OCI-M1 (cell line): ENCODE measurements around the gene WDR33.
"Not testable (repeated sequence)": the region's sequence is repeated elsewhere in the genome, so short reads cannot be mapped to it uniquely, and the experiment has no call there.

Experiments
- DNase-seq: peaks from one replicate; lab custom pipeline; 2025; lab: John Stamatoyannopoulos, UW

Gene WDR33

DNA sequence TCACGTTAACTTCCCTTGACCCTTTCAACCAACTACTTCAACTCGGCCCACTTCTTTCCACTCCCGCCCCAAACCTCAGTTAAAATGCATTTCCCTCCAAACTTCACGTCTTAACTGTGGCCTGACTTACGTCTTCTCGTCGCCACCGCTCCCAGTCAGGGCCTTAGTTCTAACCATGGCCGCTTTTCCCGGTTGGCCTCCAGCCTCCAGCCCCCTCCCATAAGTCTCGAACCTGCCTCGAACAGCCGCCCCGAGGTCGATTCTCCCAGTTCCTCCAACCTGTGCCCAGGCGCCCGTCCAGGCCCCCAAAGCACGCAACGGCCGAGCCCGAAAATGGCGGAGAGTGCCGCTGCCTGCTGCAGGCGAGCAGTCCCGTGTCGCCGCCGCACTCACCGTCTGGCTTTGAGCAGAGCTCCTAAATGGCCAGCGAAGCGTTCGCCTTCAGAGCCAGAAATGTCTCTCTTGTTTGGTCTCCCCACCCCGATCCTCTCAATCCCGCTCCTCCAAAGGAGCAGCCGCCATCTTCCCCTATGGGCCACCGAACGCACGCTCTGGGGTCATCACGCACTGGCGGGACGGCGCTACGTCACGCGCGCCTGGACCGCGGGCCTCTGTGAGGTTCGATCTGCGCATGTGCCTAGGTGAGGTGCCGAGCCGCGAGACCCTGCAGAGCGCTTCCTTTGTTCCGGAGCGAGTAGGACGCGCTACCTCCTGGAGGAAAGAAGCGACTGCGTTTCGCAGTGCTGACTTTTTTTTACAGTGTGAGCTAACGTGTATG is at the start of gene WDR33:
Gene WDR33, minus strand, starts transcription at position 553 of the 778 bp plus-strand sequence. CDS start 40,190 bp downstream, outside the sequence.
- DNase-seq, result peak; percentile 97

GRCh38 chr2:127860130-127860529 is 49.2 kb upstream of the WDR33 start:
- no peak for DNase-seq

DNA sequence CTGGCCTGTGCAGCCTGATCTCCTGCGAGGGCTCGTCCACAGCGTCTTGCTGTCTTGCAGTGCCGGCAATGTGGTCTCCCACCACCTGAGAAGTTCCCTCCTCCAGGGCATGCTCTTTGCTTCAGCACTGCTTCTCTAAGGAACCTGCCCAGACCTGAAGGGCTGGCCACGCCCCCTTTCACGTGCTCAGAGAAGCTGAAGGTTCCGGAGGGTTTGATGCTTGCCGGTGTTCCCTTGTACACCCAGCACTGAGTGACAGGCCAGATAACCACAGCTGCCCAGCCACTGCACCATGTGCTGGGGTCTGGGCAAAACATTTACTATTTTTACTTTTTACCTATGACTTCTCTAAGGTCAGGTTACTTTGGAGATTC is 48.7 kb upstream of the WDR33 start:
- peak; percentile 57 for DNase-seq

DNA sequence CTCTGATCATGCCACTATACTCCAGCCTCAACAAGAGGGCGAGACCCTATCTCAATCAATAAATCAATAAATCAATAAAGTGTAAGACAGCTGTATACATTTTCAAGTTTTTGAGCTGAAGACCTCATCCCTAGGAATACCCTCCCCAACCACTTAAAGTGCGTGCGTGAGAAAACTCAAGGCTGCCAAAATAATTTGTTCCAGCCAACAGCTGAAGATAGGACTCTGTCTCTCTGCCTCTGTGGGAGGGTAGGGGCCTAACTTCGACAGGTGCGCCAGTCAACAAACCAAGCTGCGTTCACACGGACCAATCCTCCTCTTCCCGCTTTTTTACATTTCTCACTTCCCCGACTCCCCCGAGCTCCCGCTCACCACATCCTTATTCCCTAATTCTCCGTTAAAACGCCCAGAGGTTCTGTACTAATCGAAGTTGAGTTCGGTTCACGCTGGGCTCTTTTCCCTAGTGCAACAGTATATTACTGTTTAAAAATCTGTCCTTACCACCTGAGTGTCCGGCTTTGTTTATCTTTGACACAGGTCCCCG is 46.4 kb upstream of the WDR33 start:
- DNase-seq, result peak; percentile 54

- no peak for DNase-seq
Measured at GRCh38 chr2:127853671-127854070, 42.7 kb upstream of the WDR33 start.

- DNase-seq, result no peak
Measured at GRCh38 chr2:127852388-127852787, 41.4 kb upstream of the WDR33 start.

DNA sequence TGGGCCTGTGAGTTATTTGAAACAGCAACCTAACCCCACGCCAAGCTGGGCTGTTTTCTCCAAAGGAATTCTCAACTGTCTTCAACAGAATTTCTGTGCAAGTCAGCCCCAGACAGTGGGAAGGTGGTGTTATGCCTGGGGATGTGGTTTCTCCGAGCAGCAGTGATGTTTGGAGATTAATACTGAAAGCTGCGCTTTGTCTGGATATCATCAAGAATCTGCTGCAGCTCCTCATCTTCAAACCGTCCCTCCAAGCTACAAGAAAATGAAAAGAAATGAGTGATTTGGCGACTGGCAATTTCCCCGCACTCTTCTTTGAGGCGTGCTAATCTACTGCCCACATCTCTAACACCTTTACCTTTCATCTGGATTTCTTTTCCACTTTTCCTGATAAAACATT is 37.0 kb upstream of the WDR33 start:
- DNase-seq, result no peak

GRCh38 chr2:127844973-127845372 is 34.0 kb upstream of the WDR33 start:
- DNase-seq, result no peak

- no peak for DNase-seq
Measured at GRCh38 chr2:127843677-127844076, 32.7 kb upstream of the WDR33 start.

- DNase-seq, result no peak
Measured at GRCh38 chr2:127841466-127842178, 30.7 kb upstream of the WDR33 start.

DNA sequence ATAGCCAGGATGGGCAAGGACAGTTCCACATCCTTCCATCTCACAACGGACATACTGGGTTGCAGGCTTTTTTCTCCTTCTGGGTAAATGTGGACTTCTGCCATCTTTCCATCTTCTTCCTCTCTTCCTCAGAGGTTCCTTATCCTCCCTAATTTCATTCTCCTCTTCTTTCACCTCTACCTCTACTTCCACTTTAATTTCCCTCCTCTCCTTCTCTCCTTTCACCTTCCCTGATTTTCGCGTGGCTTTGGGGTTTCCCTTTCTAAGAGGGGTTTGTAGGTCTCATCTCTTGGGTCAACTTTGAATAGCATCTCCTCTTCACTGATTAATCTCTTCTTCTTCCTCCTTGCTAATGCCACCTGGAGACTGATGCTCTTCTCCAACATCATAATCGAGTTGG is 29.9 kb upstream of the WDR33 start:
- no peak for DNase-seq

- DNase-seq, result no peak
Measured at GRCh38 chr2:127834951-127835350, 24.0 kb upstream of the WDR33 start.

GRCh38 chr2:127829845-127830246 is 18.9 kb upstream of the WDR33 start:
- DNase-seq, result no peak

GRCh38 chr2:127826708-127827107 is 15.7 kb upstream of the WDR33 start:
- not testable (repeated sequence) for DNase-seq

- DNase-seq, result no peak
Measured at GRCh38 chr2:127826047-127826446, 15.1 kb upstream of the WDR33 start.

DNA sequence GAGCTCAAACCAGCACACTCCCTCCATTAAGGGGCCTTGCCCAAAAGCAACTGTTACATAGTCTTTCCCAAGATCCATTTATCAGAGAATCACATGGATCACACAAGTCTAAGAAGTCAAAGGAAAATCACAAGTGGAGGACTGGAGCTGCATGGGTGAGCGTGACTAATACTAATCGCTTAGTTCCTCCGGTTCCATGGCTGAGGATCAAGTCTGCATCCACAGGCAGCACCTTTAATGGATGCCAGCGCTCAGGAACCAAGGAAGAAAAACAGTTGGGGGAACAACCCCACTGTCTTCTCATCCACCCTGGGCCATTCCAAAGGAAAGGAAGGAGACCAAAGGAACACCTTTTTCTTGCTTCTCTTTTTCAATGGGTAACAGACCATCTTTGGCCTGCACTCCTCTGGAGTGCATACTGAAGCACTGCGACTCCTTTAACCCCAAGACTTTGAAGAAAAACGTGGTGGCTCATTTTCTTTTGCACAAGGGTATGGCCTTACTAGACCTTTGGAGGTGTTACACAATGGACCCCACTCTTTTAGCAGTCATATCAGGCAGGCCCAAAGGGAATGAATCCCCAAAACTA is 9.2 kb upstream of the WDR33 start:
- DNase-seq, result peak; percentile 14

DNA sequence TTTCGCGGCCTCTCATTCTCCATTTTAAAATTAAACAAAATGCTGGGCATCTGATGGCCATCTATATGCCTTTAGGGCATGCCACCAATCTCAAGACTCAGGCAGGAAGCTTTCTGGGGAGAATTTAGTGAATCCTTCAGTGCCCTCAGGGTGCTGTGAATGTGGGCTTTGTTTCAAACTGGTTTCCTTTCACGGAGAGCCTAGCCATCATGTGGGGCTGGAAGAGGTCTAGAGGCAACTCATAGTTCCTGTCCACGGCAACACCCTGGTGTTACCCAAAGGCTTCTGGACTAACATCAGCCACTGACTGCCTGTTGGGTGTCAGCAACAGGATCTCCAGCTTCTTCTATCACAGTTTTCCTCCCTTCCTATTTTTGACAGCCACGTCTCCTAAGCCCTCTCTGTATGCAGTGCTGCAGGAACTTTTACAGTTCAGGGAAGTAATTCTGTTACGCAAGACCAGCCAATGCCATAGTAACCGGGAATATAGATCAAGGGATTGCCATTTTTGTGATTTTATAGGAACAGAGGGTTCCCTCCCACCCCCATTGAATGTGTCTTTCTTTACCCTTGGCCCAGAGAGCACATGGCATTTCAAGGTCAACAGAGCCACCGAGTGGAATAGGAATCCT is 7.9 kb upstream of the WDR33 start:
- DNase-seq, result no peak

DNA sequence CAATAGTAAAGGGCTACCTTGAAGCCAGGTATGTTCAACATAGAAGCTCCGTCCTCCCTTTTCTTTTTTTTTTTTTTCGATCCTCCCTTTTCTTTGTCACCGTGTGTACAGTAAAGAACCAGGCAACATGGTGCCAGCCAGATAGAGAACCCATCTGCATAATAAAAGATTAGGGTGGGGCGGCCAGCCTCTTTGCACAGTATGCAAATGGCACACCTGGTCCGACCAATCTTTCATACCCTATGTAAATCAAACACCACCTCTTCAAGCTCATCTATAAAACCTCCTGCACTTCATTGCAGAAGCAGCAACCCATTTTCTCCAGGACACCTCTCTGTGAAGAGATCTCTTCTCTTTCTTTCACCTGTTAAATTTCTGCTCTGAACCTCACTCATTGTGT is 7.3 kb upstream of the WDR33 start:
- DNase-seq, result no peak

- no peak for DNase-seq
Measured at GRCh38 chr2:127814677-127815076, 3.7 kb upstream of the WDR33 start.

GRCh38 chr2:127812441-127812840 is 1.5 kb upstream of the WDR33 start:
- not testable (repeated sequence) for DNase-seq

DNA sequence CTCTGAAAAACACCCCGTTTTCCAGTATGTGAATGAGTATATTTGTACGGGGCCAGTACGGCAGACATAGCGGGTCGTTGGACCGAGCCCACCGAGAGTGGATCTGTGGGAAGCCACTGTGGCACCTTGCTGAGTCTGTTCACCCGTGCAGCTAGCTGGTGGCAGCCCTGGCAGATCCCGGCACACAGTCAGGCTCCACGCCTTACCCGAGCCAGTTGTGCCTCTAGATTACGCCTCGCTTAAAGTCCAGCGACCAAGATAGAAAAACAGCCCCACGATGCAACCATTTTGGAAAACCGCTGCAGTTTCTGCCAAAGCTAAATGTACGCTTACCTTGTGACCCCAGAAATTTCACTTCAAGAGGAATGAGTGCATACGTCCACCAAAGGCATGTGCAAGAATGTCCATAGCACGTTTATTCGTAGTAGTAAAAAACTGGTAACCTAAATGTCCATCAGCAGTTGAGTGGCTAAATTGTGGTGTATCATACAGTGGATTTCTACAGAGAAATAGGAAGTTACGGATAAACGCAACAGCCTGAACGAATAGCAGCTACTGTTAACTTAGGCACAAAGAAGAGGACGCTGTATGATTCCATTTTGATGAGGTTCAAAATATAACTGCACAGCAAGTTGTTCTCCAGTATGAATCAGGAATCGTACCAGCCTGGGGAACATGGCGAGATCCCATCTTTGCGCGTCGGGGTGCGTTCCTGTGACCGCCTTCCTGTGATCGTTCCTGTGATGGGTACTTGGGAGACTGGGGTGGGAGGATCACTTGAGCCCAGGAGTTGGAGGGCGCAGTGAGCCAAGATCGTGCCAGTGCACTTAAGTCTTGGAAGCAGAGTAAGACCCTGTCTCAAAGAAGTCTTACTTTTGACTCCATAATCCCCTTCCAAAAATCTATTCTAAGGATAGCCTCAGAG is 688 bp upstream of the WDR33 start:
- peak; percentile 66 for DNase-seq
